ENCODE results near the gene RASGRP1. TPM values are rescaled to one million over a fixed set of nuclear protein-coding genes. Genes with fewer than 3 reads are reported as not detected.
A peak's percentile ranks its signal among the peaks of the same experiment; 100 is the strongest.

RASGRP1 gene
- total RNA-seq (10 to 100 TPM; 83.7 to 88.5 TPM), polyA plus RNA-seq (10 to 100 TPM; 52.3 to 90.5 (median 73.4) TPM), total RNA-seq (124 to 376 (median 284) reads per million in 6 experiments)

- Mint-ChIP-seq H3K9me3 (peaks cover 0 to 5% (median 0%) of the 10 kb centered on the region in 9 donors), H3K36me3 (peaks cover 0 to 24% (median 20%) of the 10 kb centered on the region in 3 donors), H3K4me3 (peak within 1 kb of the TSS; percentile 92 to 99 (median 98)), H3K4me1 (peaks cover 22 to 70% (median 57%) of the 10 kb centered on the region in 4 donors), H3K27me3 (no peaks in the 10 kb centered on the region), H3K27ac (peak within 1 kb of the TSS; percentile 92 to 98 (median 96))
- POLR2A ChIA-PET: interaction anchor here (0.6 to 9.1 kb wide), 27 partner anchors 9 to 134 kb away, joined by 3 to 206 read pairs (median 5); partner anchors contain the start of gene FAM98B
- DNase-seq: peak; percentile 80 to 92 (median 86)
- ATAC-seq: peak; percentile 84
Observed at GRCh38 chr15:38564557-38565286, at the start of gene RASGRP1. RASGRP1 (minus strand) TSS chr15:38564814; CDS start chr15:38564628, 186 bp downstream.

DNA sequence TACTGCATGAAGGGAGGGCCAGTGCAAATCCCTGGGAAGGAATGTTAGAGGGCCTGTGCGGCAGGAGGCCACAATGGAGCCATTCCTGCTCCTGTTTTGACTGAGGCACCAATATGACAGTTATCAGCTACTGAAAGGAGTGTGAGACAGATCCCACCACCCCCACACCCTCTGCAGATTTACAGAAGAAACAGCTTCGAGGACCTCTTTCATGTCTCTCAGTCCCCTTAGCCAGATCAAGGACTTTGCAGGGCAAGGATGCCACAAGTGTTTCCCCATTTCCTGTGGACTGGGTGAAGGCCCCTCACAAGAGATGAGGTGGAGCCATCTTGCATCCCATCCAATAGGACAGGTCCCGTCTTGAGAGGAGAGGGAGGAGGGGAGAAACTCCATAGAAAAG is 48.5 kb upstream of the RASGRP1 start:
- POLR2A ChIA-PET: interaction anchor here (1.4 kb wide), 1 partner anchor 14 kb away, joined by 5 read pairs; no protein-coding TSS in a partner anchor
- H3K36me3 Mint-ChIP-seq: no peaks in the 10 kb centered on the region
- ATAC-seq: no peak
- peaks cover 0 to 4% (median 0%) of the 10 kb centered on the region in 9 donors for H3K9me3 Mint-ChIP-seq
- no peak for DNase-seq
- H3K4me1 Mint-ChIP-seq: peaks cover 35 to 58% (median 57%) of the 10 kb centered on the region in 4 donors
- peak overlapping the region in 4 of 10 donors; percentile 38 to 82 (median 64) for H3K27ac Mint-ChIP-seq
- H3K4me3 Mint-ChIP-seq: peak overlapping the region in 3 of 10 donors; percentile 6 to 26 (median 19)
- H3K27me3 Mint-ChIP-seq: no peaks in the 10 kb centered on the region

- no peak for DNase-seq
- H3K27ac Mint-ChIP-seq: peak overlapping the region in 9 of 10 donors; percentile 29 to 96 (median 86)
Observed at GRCh38 chr15:38612159-38612863, 47.7 kb upstream of the RASGRP1 start.

GRCh38 chr15:38611228-38611627 is 46.6 kb upstream of the RASGRP1 start:
- peak in 3 of 10 donors; percentile 20 to 48 (median 38) for DNase-seq
- Mint-ChIP-seq H3K27me3 (no peaks in the 10 kb centered on the region), H3K4me1 (peaks cover 38 to 62% (median 57%) of the 10 kb centered on the region in 4 donors), H3K9me3 (peaks cover 0 to 4% (median 0%) of the 10 kb centered on the region in 9 donors), H3K27ac (peak overlapping the region; percentile 74 to 96 (median 90)), H3K4me3 (peak overlapping the region; percentile 23 to 78 (median 62)), H3K36me3 (no peaks in the 10 kb centered on the region)
- peak; percentile 41 to 71 for ATAC-seq
- POLR2A ChIA-PET: interaction anchor here (1.0 to 1.5 kb wide), 3 partner anchors 20 to 47 kb away, joined by 3 to 6 read pairs (median 3); partner anchors contain the start of gene RASGRP1

More at GRCh38 chr15:38612159-38612863, 47.7 kb upstream of the RASGRP1 start:
- H3K36me3 Mint-ChIP-seq: no peaks in the 10 kb centered on the region
- H3K4me3 Mint-ChIP-seq: peak overlapping the region in 4 of 10 donors; percentile 13 to 78 (median 39)
- ATAC-seq: no peak
- peaks cover 0 to 4% (median 0%) of the 10 kb centered on the region in 9 donors for H3K9me3 Mint-ChIP-seq
- H3K27me3 Mint-ChIP-seq: no peaks in the 10 kb centered on the region
- POLR2A ChIA-PET: interaction anchor here (1.4 kb wide), 2 partner anchors 14 to 48 kb away, joined by 3 to 5 read pairs; partner anchors contain the start of gene RASGRP1
- H3K4me1 Mint-ChIP-seq: peaks cover 35 to 59% (median 56%) of the 10 kb centered on the region in 4 donors

- peaks cover 39 to 64% (median 57%) of the 10 kb centered on the region in 4 donors for H3K4me1 Mint-ChIP-seq
- DNase-seq (peak in 1 of 10 donors; percentile 23), ATAC-seq (peak in 1 of 2 donors; percentile 35)
- H3K27ac Mint-ChIP-seq: peak overlapping the region; percentile 42 to 96 (median 90)
- H3K27me3 Mint-ChIP-seq: no peaks in the 10 kb centered on the region
- peak overlapping the region in 9 of 10 donors; percentile 5 to 78 (median 62) for H3K4me3 Mint-ChIP-seq
- H3K36me3 Mint-ChIP-seq: no peaks in the 10 kb centered on the region
- H3K9me3 Mint-ChIP-seq: peaks cover 0 to 4% (median 0%) of the 10 kb centered on the region in 9 donors
- POLR2A ChIA-PET: interaction anchor here (1.0 to 1.5 kb wide), 3 partner anchors 20 to 47 kb away, joined by 3 to 6 read pairs (median 3); partner anchors contain the start of gene RASGRP1
Observed at GRCh38 chr15:38610748-38611147, 46.1 kb upstream of the RASGRP1 start.

DNA sequence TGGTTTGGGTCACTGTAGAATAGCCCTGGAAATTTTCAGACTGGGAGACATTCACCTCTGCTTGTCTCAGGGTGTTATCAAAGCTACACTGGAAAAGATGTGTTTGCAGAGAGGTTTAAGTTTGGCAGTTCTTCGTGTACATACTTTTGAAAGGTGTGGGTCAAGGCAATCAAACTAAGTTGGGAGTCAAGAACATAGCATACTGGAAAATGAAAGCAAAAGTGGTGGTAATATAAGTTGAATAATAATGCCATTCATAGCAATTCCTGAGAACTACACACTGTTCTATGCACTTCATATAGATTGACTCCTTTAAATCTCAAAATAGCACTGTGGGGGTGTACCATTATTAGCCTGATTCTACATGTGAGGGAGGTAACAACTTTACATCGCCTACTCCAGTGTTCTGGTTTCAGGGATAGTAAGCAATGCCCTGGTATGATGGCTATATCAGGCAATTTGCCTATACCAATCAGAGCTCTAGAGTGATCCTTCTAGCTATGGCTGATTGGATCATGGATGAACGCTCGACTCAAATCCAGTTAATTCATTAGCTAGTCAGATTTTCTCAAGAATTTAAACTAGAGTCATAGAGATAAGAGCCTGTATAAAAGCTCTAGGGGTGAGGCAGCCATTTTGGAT is 44.6 kb upstream of the RASGRP1 start:
- no peak for ATAC-seq
- Mint-ChIP-seq H3K4me3 (no peak overlapping the region), H3K9me3 (peaks cover 0 to 4% (median 0%) of the 10 kb centered on the region in 9 donors), H3K36me3 (no peaks in the 10 kb centered on the region), H3K4me1 (peaks cover 39 to 62% (median 59%) of the 10 kb centered on the region in 4 donors), H3K27ac (no peak overlapping the region), H3K27me3 (no peaks in the 10 kb centered on the region)
- POLR2A ChIA-PET: interaction anchor here (0.7 kb wide), 1 partner anchor 41 kb away, joined by 3 read pairs; no protein-coding TSS in a partner anchor
- DNase-seq: no peak

DNA sequence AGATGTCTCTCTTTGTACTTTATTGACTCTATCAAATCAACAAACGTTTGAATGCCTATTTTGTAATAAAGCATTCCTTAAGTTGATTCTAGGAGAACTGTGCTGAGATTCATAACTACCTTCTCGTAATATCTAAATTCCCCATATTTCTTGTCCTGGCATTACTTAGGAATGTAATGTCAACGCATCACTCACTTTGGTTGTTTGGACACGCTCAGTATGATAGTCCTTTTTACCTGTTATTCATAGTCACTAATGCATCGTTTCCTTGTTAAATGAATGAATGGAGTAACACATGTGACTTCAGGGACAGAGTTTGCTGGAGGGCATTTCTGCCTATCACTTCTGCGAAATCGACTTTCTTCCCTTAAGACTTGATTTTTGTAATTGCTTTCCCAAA is 44.1 kb upstream of the RASGRP1 start:
- Mint-ChIP-seq H3K4me1 (peaks cover 39 to 62% (median 59%) of the 10 kb centered on the region in 4 donors), H3K36me3 (no peaks in the 10 kb centered on the region), H3K9me3 (peaks cover 0 to 4% (median 0%) of the 10 kb centered on the region in 9 donors), H3K4me3 (no peak overlapping the region), H3K27me3 (no peaks in the 10 kb centered on the region), H3K27ac (no peak overlapping the region)
- POLR2A ChIA-PET: no interaction called here
- no peak for DNase-seq
- no peak for ATAC-seq

- H3K36me3 Mint-ChIP-seq: no peaks in the 10 kb centered on the region
- DNase-seq (no peak), ATAC-seq (no peak)
- H3K4me3 Mint-ChIP-seq: no peak overlapping the region
- POLR2A ChIA-PET: no interaction called here
- no peaks in the 10 kb centered on the region for H3K27me3 Mint-ChIP-seq
- no peak overlapping the region for H3K27ac Mint-ChIP-seq
- H3K4me1 Mint-ChIP-seq: peaks cover 15 to 33% (median 30%) of the 10 kb centered on the region in 4 donors
- peaks cover 0 to 4% (median 0%) of the 10 kb centered on the region in 9 donors for H3K9me3 Mint-ChIP-seq
Observed at GRCh38 chr15:38605744-38606143, 41.1 kb upstream of the RASGRP1 start.

GRCh38 chr15:38603672-38604071 is 39.1 kb upstream of the RASGRP1 start:
- peaks cover 4 to 14% (median 11%) of the 10 kb centered on the region in 4 donors for H3K4me1 Mint-ChIP-seq
- no peak overlapping the region for H3K4me3 Mint-ChIP-seq
- no peaks in the 10 kb centered on the region for H3K9me3 Mint-ChIP-seq
- no peaks in the 10 kb centered on the region for H3K36me3 Mint-ChIP-seq
- POLR2A ChIA-PET: no interaction called here
- DNase-seq (no peak), ATAC-seq (no peak)
- H3K27me3 Mint-ChIP-seq: no peaks in the 10 kb centered on the region
- H3K27ac Mint-ChIP-seq: peak overlapping the region in 1 of 10 donors; percentile 21

- no peak for ATAC-seq
- H3K27ac Mint-ChIP-seq: no peak overlapping the region
- H3K4me1 Mint-ChIP-seq: peaks cover 4 to 13% (median 7%) of the 10 kb centered on the region in 4 donors
- H3K4me3 Mint-ChIP-seq: no peak overlapping the region
- POLR2A ChIA-PET: no interaction called here
- no peaks in the 10 kb centered on the region for H3K36me3 Mint-ChIP-seq
- H3K9me3 Mint-ChIP-seq: no peaks in the 10 kb centered on the region
- DNase-seq: no peak
- H3K27me3 Mint-ChIP-seq: no peaks in the 10 kb centered on the region
Observed at GRCh38 chr15:38602910-38603670, 38.5 kb upstream of the RASGRP1 start.

GRCh38 chr15:38600236-38600635 is 35.6 kb upstream of the RASGRP1 start:
- ATAC-seq (no peak), DNase-seq (no peak)
- no peaks in the 10 kb centered on the region for H3K27me3 Mint-ChIP-seq
- peaks cover 0 to 12% (median 7%) of the 10 kb centered on the region in 4 donors for H3K4me1 Mint-ChIP-seq
- peak overlapping the region in 1 of 10 donors; percentile 9 for H3K27ac Mint-ChIP-seq
- H3K9me3 Mint-ChIP-seq: no peaks in the 10 kb centered on the region
- POLR2A ChIA-PET: no interaction called here
- no peak overlapping the region for H3K4me3 Mint-ChIP-seq
- no peaks in the 10 kb centered on the region for H3K36me3 Mint-ChIP-seq
